Posterior vena cava (tissue), 2 donors: ENCODE measurements around the gene LYPD6B. TPM values are rescaled to one million over a fixed set of nuclear protein-coding genes. Genes with fewer than 3 reads are reported as not detected.

Source experiments
- DNase-seq: peaks from one replicate; pipeline ENCODE4 v3.0.0-alpha.2; 2020; ENCODE audit warnings: low spot score
- intact Hi-C, 2 donors: fragments of 100-400 bp; cut with DNase I; formaldehyde crosslinking; loops; one replicate each; pipeline versions ENCODE4 v1.14.1 to v1.14.2; 2022 to 2023
- total RNA-seq, 2 donors: library from RNA; stranded (reverse); fragmentation: NEBNext Ultra II Directional; extraction: Animal tissue kit (Norgen Biotek cat#: 25700); gene quantifications; one replicate each; pipeline ENCODE4 v1.2.1, GENCODE V29; 2021
- donor health status: DM: yes; HTN: yes; CAD: no.
- donor health status: DM: yes; HTN: yes; CAD: no.

The LYPD6B gene
- total RNA-seq, 2 donors from 2014 or later, result not detected

DNA sequence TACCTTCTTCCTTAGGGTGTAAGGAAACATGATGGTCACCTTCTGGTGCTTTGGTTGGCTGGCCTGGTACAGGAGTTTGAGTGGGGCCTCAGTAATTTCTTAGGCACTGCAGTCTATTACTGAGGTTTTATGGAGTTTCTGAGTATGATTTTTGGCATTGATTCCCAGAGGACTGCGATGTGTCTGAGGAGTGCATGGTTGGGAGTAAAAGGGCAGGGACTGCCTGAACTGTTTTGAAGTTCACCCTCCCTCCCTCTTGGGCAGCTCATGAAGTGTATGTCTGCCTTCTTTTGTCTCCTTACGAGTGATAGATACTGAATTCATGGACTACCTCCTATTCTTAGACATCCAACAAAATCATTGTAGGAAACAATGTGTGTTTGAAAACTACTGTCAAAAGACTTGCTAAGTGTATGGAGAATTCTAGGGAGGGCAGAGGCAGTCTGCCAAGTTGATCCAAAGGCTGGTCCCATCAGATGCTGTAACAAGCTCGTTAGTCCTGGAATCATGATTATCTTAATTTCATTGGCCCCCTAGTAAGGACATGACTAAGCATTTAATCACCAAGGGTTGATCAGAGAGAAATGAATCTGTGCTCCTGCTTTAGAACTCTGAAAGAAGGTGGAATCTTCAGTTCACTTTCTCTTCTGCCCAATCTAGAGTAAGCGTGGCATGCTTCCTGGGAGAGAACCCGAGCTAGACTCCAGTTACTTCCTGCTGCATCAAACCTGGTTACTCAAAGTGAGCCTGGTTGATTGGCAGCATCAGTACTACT is 26.5 kb downstream of the LYPD6B start:
- intact Hi-C loops, result no loop called here
- no peak for DNase-seq

GRCh38 chr2:149068225-149068995 is 29.9 kb downstream of the LYPD6B start:
- DNase-seq, result no peak
- intact Hi-C loops, result no loop called here

DNA sequence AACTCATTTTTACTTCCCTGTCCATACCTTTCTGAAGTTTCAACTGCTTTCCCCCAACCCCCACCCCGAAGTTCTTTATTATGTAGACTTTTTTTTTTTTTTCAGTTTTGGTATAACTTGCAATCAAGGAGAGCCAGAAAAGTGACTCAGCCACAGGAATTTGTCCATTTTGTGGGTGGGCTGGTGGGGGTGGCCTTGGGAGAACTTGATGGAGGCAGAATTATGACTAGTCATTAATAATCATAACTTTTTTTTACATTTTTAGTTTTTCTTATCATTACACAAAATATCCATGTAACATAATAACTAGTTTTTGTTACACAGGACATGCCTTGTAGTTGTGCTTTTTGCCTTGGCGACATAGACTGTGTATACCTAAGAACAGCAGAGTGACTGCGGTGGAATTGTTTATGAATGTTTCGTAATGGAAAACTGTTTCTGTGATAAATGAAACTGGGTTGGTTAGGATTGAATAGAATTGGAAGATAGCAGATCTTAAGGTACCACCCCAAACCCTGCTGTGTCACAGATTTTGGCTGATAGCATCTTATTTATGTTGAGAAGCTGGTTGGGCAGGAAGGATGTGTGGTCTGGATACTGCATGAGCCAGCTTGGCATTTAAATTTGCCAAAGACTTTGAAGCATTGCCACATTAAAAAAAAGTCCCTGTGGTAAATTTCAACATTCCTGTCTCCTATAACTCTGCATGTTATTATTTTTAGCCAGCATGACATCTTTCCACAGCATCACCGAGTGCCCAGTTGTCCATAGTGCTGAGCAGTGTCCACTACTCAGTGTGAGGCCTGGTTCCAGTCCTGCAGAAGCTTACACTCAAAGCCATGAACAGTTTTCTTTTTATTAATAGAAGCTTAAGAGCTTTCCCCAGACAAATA is 30.7 kb downstream of the LYPD6B start:
- no peak for DNase-seq
- intact Hi-C loops, result no loop called here

DNA sequence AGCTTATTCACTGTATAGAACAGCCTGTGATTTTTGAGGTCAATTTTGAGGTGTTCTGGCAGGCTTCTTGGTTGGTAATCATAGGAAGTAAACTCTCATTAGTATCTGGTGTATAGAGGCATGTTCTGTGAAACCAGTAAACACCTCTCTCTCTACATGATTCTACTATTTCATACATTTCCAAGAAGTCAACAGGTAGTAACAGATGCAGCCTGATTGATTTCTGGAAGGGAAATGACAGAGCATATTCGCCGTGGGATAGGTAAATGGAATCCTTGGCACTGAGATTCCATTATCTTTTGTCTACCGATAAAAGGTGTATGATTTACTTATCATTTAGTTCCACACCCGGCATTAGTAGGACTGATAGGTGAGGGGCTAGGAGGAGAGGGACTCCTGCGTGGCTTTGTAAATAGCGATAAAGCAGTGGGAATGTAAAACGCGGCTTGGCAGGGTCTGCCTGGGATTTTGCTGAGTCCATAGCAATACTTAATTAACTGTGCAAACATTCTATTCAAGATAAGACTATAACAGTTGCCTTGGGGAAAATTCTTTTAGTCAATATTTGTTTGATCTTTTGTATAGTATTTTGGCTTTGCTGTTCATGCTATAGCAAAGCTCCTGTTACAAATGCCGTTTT is 32.3 kb downstream of the LYPD6B start:
- intact Hi-C loops, result no loop called here
- no peak for DNase-seq

DNA sequence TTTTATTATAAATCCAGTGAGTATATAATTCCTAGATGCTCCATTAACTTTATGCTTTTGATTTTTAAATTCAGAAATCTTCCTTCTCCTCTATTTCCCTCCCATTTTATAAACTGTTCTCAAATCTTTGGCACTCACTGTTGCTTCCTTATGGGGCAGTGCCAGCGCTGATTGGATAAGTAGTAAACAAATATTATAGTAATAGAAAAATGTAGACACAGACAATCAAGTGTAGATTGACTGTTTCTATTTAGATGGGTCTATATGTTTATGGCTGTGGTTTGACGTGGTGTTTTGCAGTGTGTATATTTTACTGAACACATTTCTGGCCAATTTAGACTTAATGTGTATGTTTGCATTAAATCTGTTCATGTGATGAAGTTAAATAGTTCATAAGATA is 36.6 kb downstream of the LYPD6B start:
- intact Hi-C loops, result no loop called here
- DNase-seq, result no peak

DNA sequence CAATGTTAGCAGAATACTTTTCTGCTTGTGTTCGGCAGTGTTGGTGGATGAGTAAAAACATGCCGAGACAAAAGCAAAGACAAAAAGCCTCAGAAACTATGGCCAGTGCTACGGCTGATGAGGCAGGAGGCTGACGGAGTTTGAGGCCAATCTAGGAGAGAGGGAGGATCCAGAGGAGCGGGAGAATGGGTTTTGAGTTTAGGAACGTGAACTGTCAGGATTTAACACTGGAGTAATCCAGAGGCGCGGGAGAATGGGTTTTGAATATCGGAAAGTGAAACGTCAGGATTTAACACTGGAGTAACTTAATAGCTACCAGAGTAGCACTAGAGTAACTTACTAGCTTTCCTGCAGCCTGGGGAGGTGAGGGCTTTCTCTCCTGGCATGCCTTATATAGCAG is 37.4 kb downstream of the LYPD6B start:
- DNase-seq, result no peak
- intact Hi-C loops, result no loop called here

GRCh38 chr2:149076863-149077412 is 38.4 kb downstream of the LYPD6B start:
- DNase-seq, result no peak
- intact Hi-C loops, result no loop called here

DNA sequence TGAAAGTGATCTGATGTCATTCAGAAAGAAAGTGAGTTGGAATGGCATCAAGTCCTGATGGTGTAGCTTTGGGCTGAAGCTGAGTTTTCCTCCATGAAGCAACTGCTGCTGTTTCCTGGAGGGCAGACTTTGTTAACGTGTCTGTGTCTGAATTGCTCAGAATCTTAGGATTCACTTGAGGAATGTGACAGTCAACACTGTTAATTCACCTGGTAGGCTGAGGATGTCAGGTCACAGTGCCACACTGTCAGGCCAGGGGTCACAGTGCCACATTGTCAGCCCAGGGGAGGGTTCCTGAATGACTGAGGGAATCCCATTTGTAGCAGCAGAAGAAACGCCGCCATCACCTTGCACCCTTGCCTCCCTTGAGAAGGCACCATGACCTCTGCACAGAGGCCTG is 39.4 kb downstream of the LYPD6B start:
- intact Hi-C loops, result no loop called here
- DNase-seq, result no peak

DNA sequence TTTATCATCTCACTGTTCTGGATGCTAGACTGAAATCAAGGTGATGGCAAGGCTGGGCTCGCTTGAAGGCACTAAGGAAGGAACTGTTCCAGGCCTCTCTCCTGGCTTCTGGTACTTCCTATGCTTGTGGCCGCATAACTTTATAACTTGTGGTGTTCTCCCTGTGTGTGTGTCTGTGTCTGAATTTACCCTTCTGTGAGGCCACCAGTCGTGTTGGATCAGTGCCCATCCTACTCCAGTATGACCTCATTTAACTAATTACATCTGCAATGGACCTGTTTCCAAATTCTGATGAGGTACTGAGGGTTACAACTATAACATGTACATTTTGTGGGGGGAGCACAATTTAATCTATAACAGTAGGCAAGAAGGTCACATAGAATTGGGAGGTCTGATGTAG is 41.6 kb downstream of the LYPD6B start:
- no peak for DNase-seq
- intact Hi-C loops, result no loop called here

- intact Hi-C loops, result no loop called here
- DNase-seq, result no peak
Observed at GRCh38 chr2:149080971-149081370, 42.5 kb downstream of the LYPD6B start.

- intact Hi-C loops, result no loop called here
Observed at GRCh38 chr2:149082079-149082478, 43.6 kb downstream of the LYPD6B start.

DNA sequence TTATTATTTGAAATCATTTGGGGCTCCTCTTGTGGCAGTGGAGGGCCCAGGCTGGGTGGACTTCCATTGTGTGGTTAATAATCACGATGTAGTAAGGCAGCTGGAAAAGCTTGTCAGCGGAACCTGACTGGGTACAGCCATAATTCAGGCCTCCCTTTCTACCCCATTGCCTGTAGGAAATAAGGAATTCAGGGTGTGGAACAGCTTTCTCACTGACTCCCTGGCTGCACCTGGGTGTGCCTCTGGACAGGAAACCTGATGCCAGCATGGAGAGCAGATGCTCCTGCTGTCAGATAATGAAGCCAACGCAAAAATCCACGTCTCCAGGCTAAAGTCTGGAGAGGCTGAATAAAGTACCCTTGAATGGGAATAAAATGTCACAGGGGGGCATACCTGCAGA is 44.2 kb downstream of the LYPD6B start:
- DNase-seq, result no peak
- intact Hi-C loops, result no loop called here

More at GRCh38 chr2:149082079-149082478, 43.6 kb downstream of the LYPD6B start:
- no peak for DNase-seq

- DNase-seq, result no peak
- intact Hi-C loops, result no loop called here
Observed at GRCh38 chr2:149084924-149085795, 46.7 kb downstream of the LYPD6B start.

GRCh38 chr2:149087751-149088150 is 49.3 kb downstream of the LYPD6B start:
- intact Hi-C loops, result no loop called here
- no peak for DNase-seq

- intact Hi-C loops, result no loop called here
- no peak for DNase-seq
Observed at GRCh38 chr2:149089068-149089467, 50.6 kb downstream of the LYPD6B start.

DNA sequence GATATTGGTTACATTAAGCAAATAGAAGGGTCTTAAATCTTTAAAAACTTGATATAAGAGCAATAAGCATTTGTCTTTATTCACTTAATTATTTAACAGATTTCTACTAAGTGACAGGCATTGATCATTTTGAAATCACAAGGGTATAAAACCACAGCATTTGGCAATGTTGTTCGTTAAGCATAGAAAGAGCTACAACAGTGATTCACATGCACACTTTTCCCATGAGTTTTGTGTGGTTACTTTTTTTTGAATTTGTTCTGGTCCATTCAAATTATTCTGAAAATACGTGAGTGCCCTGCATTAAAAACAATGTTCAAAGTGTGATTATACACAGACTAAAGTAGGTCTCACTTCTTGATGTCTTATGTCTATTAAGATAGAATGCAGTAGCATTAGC is 52.2 kb downstream of the LYPD6B start:
- intact Hi-C loops, result no loop called here

GRCh38 chr2:149093579-149093978 is 55.1 kb downstream of the LYPD6B start:
- intact Hi-C loops, result no loop called here
- no peak for DNase-seq

More for the DNA sequence above, 52.2 kb downstream of the LYPD6B start:
- no peak for DNase-seq
